K562 (cell line): ENCODE data around the gene RNF224. TPM values are rescaled to one million over a fixed set of nuclear protein-coding genes. Genes with fewer than 3 reads are reported as not detected.

Experiments
- ATAC-seq: fragments of 200-7000 bp; cut with Tn5 transposase; 3 replicates; pipeline ENCODE4 v1.9.1; 2020; ENCODE audit warnings: moderate library complexity
- BruUV-seq: library from RNA; stranded (reverse); fragments of 400-500 nt; replicated peaks from 2 replicates; lab custom pipeline; 2021; lab: Mats Ljungman, UMichigan
- CTCF ChIA-PET: fragments of 300-600 bp; formaldehyde crosslinking; extraction: SDS; loops from one replicate; lab custom pipeline; 2021; ENCODE audit warnings: low intra/inter-chr PET ratio; lab: Yijun Ruan, JAX
- POLR2A ChIA-PET: fragments of 300-600, 350-650 bp; sonication (Branson Sonifier 250); formaldehyde crosslinking; extraction: SDS; loops from one replicate; lab custom pipeline; 2021; ENCODE audit warnings: antibody characterized with exemption, inconsistent platforms; lab: Yijun Ruan, JAX
- DNase-seq, 4 experiments: peaks; one replicate each; pipeline versions ENCODE4 v3.0.0 to v3.0.0-alpha.2; 2011 to 2018; ENCODE audit warnings: low spot score in 3 of 4, mixed read lengths in 3 of 4; ENCODE audit errors: extremely low read depth in 1 of 4
- FAIRE-seq: peaks from 2 replicates; lab custom pipeline; 2011; peaks lifted over from hg19 to GRCh38; lab: Jason Lieb, UNC
- H2AFZ ChIP-seq: 2 replicates; pipeline ENCODE4 v1.6.0; 2011; ENCODE audit warnings: low read depth, low read length, control low read depth, inconsistent platforms
- H3K27ac ChIP-seq: fragments of 200-600 bp; 3 replicates; pipeline ENCODE4 v1.8.0; 2011; ENCODE audit warnings: low read depth, mild to moderate bottlenecking, control low read depth, inconsistent platforms, low read length, moderate library complexity, mixed read lengths; ENCODE audit errors: extremely low read depth
- H3K27me3 ChIP-seq, 2 experiments: fragments of 300-600 bp in 1 of 2; 2 replicates in 1 of 2; 3 replicates in 1 of 2; pipeline versions ENCODE4 v1.6.0 to v1.8.0; 2011; ENCODE audit warnings: inconsistent platforms in 2 of 2, low read length in 2 of 2, mild to moderate bottlenecking in 1 of 2, mixed read lengths in 1 of 2, moderate library complexity in 1 of 2; ENCODE audit not compliant: control insufficient read depth in 2 of 2, insufficient read depth in 2 of 2
- H3K36me3 ChIP-seq: fragments of 300-600 bp; 3 replicates; pipeline ENCODE4 v1.8.0; 2011; ENCODE audit warnings: mild to moderate bottlenecking, low read length, inconsistent platforms; ENCODE audit not compliant: control insufficient read depth, insufficient read depth
- H3K4me1 ChIP-seq, 2 experiments: fragments of 200-600 bp in 1 of 2; replicated peaks in 1 of 2; 2 replicates in 1 of 2; 3 replicates in 1 of 2; pipeline versions ENCODE4 v1.5.1 to v1.8.0; 2011; ENCODE audit warnings: inconsistent platforms in 2 of 2, low read length in 2 of 2, mild to moderate bottlenecking in 1 of 2, mixed read lengths in 1 of 2, moderate library complexity in 1 of 2; ENCODE audit not compliant: control insufficient read depth in 2 of 2, insufficient read depth in 2 of 2
- H3K4me2 ChIP-seq: 2 replicates; pipeline ENCODE4 v1.6.1; 2011; ENCODE audit warnings: low read length, control low read depth, inconsistent platforms, mixed read lengths; ENCODE audit not compliant: insufficient read depth
- H3K4me3 ChIP-seq: fragments of 200-600 bp; sonication (generic), shearing (Covaris generic); 2 replicates; pipeline ENCODE4 v1.5.1; 2016; ENCODE audit warnings: control low read depth, inconsistent platforms
- H3K79me2 ChIP-seq: fragments of 200-600 bp; 3 replicates; pipeline ENCODE4 v1.8.0; 2011; ENCODE audit warnings: low read length, inconsistent platforms; ENCODE audit not compliant: control insufficient read depth, insufficient read depth
- H3K9ac ChIP-seq, 2 experiments: 2 replicates each; pipeline versions ENCODE4 v1.6.0 to v1.6.1; 2011; ENCODE audit warnings: low read depth in 2 of 2, low read length in 2 of 2, control low read depth in 1 of 2, inconsistent platforms in 1 of 2, mild to moderate bottlenecking in 1 of 2, mixed read lengths in 1 of 2; ENCODE audit not compliant: insufficient read depth in 1 of 2
- H3K9me1 ChIP-seq: one replicate; pipeline ENCODE4 v1.6.0; 2011; ENCODE audit warnings: inconsistent platforms, mild to moderate bottlenecking, low read length, moderate library complexity; ENCODE audit not compliant: control insufficient read depth, insufficient read depth
- H3K9me3 ChIP-seq: replicated peaks from 2 replicates; pipeline ENCODE4 v1.5.1; 2011; ENCODE audit warnings: low read depth, low read length, inconsistent platforms; ENCODE audit not compliant: control insufficient read depth, insufficient read depth
- H4K20me1 ChIP-seq: replicated peaks from 2 replicates; pipeline ENCODE4 v1.6.1; 2011; ENCODE audit warnings: low read length, inconsistent platforms, mixed read lengths; ENCODE audit not compliant: control insufficient read depth, insufficient read depth
- MED1 ChIP-seq: sonication (generic); formaldehyde crosslinking; IDR thresholded peaks from 2 replicates; pipeline ENCODE4 v1.8.1; 2023; ENCODE audit warnings: missing genetic modification reagents, borderline replicate concordance
- NONO ChIP-seq, 2 experiments: fragments of 200-400 bp in 1 of 2; fragments of 450-650 bp in 1 of 2; formaldehyde crosslinking in 1 of 2; IDR thresholded peaks; 2 replicates each; pipeline ENCODE4 v1.6.1; 2017; ENCODE audit warnings: low read depth in 2 of 2, mild to moderate bottlenecking in 2 of 2, moderate library complexity in 2 of 2, low read length in 1 of 2
- POLR2G ChIP-seq: fragments of 200-400 bp; formaldehyde crosslinking; IDR thresholded peaks from 2 replicates; pipeline ENCODE4 v1.6.1; 2017; ENCODE audit warnings: low read depth, mild to moderate bottlenecking, antibody characterized with exemption, low read length, moderate library complexity
- RBFOX2 ChIP-seq: fragments of 200-400 bp; formaldehyde crosslinking; IDR thresholded peaks from 2 replicates; pipeline ENCODE4 v1.6.1; 2017; ENCODE audit warnings: low read depth, mild to moderate bottlenecking, low read length, moderate library complexity
- SETDB1 ChIP-seq: IDR thresholded peaks from one replicate; pipeline ENCODE4 v1.6.1; 2012; ENCODE audit warnings: low read length, control low read depth, inconsistent platforms
- TSC22D4 ChIP-seq: fragments of 450-650 bp; IDR thresholded peaks from 2 replicates; pipeline ENCODE4 v1.6.1; 2016; ENCODE audit warnings: missing genetic modification characterization, missing biosample characterization, control low read depth
- ZC3H4 ChIP-seq: sonication (generic); formaldehyde crosslinking; IDR thresholded peaks from 2 replicates; pipeline ENCODE4 v1.9.0; 2021; ENCODE audit warnings: missing genetic modification reagents, borderline replicate concordance
- ZNF764 ChIP-seq: fragments of 250-450 bp; sonication (Bioruptor Pico); IDR thresholded peaks from 2 replicates; pipeline ENCODE4 v1.4.0; 2020; ENCODE audit warnings: low read depth, mild to moderate bottlenecking, moderate library complexity
- WGBS: fragments of 100-300 bp; shearing (Covaris generic); methylation state at CpG from one replicate; pipeline ENCODE4 v1.1.6; 2016; ENCODE audit warnings: low coverage, mixed read lengths; ENCODE audit not compliant: insufficient coverage; ENCODE audit errors: missing lambda C conversion rate; 5-methylcytosine and 5-hydroxymethylcytosine counted together
- in situ Hi-C: fragments of 300-500 bp; cut with MboI; formaldehyde crosslinking; loops from 4 replicates; pipeline ENCODE4 v1.15.0; 2018; ENCODE audit warnings: inconsistent platforms, mixed read lengths
- intact Hi-C: fragments of 100-400 bp; cut with micrococcal nuclease; formaldehyde crosslinking; loops from 2 replicates; pipeline ENCODE4 v1.14.2; 2022
- polyA plus RNA-seq, 8 experiments: library from polyadenylated mRNA; depleted of rRNA in 4 of 8; stranded (reverse) in 5 of 8; unstranded in 3 of 8; fragments of >200 nt; fragmentation: Nextera tagmentation in 2 of 8; fragmentation: Illumina TruSeq in 1 of 8; extraction: Ambion mirVana in 2 of 8; extraction: Trizol in 1 of 8; gene quantifications; 2 replicates each; pipeline versions ENCODE4 v1.2.1 to v1.2.3, GENCODE V29; 2011 to 2014; ENCODE audit warnings: inconsistent platforms in 1 of 8, missing spikeins in 1 of 8
- total RNA-seq, 7 experiments: library from RNA; depleted of rRNA in 6 of 7; stranded (reverse); fragments of >200 nt in 6 of 7; fragmentation: Illumina TruSeq in 2 of 7; extraction: Trizol in 2 of 7; gene quantifications; 2 replicates each; pipeline versions ENCODE4 v1.2.1 to v1.2.3, GENCODE V29; 2011 to 2021; ENCODE audit warnings: low replicate concordance in 1 of 7
- TF ChIP-seq, protein P1 (sequence below): fragments of 450-650 bp; IDR thresholded peaks from 2 replicates; pipeline ENCODE4 v1.6.1; 2018; ENCODE audit not compliant: partially characterized antibody

Gene RNF224
- total and polyA plus RNA-seq, 9 of the 15 experiments (the other 6 are each of a cell fraction or from before 2014, with no cell fraction given) = not detected

DNA sequence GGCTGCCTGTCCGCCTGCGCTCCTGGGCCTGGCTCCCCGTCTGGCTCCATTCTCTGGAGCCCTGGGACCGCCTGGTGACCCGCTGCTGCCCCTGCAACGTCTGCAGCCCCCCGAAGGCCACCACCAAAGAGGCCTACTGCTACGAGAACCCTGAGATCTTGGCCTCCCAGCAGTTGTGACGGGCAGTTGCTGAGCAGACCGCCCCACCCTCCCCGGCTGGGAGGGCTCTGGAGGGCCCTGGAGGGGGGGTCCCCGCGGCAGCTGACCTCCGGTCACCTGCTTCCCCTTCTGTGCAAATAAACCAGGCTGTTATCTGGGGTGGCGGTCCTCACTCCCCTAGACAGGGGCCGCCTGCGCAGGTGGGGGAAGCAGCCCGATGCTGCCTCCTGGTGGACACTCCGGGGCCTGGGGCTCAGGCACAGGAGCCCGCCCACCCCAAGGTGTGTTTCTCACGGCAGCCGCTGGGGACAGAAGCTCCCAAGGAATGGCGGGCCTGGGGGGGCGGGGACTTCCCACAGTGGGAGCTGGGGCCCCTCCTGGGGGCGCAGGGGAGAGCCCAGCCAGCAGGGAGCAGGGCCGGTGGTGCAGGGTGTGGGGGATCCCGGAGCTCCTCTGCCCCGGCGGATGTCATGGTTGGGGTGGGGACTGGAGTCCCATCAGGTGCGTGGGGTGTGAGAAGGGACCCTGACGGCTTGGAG lies 9.1 kb downstream of the RNF224 start (continued):
- no peak; the same call in 1 of the 2 replicates for TF ChIP-seq ZNF764 (CRISPR knock-in tag)
- TF ChIP-seq, protein P1, sequence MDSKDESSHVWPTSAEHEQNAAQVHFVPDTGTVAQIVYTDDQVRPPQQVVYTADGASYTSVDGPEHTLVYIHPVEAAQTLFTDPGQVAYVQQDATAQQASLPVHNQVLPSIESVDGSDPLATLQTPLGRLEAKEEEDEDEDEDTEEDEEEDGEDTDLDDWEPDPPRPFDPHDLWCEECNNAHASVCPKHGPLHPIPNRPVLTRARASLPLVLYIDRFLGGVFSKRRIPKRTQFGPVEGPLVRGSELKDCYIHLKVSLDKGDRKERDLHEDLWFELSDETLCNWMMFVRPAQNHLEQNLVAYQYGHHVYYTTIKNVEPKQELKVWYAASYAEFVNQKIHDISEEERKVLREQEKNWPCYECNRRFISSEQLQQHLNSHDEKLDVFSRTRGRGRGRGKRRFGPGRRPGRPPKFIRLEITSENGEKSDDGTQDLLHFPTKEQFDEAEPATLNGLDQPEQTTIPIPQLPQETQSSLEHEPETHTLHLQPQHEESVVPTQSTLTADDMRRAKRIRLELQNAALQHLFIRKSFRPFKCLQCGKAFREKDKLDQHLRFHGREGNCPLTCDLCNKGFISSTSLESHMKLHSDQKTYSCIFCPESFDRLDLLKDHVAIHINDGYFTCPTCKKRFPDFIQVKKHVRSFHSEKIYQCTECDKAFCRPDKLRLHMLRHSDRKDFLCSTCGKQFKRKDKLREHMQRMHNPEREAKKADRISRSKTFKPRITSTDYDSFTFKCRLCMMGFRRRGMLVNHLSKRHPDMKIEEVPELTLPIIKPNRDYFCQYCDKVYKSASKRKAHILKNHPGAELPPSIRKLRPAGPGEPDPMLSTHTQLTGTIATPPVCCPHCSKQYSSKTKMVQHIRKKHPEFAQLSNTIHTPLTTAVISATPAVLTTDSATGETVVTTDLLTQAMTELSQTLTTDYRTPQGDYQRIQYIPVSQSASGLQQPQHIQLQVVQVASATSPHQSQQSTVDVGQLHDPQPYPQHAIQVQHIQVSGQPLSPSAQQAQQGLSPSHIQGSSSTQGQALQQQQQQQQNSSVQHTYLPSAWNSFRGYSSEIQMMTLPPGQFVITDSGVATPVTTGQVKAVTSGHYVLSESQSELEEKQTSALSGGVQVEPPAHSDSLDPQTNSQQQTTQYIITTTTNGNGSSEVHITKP = peak; percentile 52

DNA sequence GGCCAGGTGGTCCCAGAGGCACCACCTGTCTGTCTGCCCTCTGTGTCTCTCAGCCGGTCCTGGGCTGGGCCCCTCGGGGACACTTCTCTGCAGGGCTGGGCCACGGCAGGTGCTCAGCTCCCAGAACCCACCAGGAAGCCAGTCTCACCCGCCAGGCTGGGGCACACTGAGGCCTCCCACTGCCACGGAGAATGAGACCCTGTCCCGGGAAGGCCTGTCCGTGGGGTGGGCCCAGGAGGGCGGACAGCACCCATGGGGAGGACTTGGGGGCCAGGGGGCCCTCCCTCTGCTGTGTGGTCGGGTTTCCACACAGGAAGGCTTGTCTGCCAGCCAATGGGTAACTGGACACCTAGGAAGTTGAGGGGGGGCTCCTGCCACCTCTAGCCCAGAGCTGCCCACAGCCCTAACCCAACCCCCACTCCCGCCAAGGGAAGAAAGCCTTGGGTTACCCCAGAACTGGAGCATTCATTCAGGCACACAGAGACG lies 9.7 kb downstream of the RNF224 start:
- BruUV-seq = no TSS peak
- DNase-seq (no peak), FAIRE-seq (no peak), ATAC-seq (no peak)
- H3K4me2 ChIP-seq = no peak overlapping the region; the same call in 1 of the 2 replicates
- no peaks in the 10 kb centered on the region for H3K27me3 ChIP-seq
- peaks cover 5% of the 10 kb centered on the region for H3K9me1 ChIP-seq
- H3K79me2 ChIP-seq = peaks cover 35% of the 10 kb centered on the region
- H3K4me3 ChIP-seq = no peak overlapping the region
- TF ChIP-seq RBFOX2 = peak; percentile 30; the same call in 1 of the 2 replicates
- TF ChIP-seq TSC22D4 (tag) = no peak
- no peak for TF ChIP-seq NONO (IDR thresholded peaks at IDR 0.05; ENCODE audit: low read depth in 2 of 2, low read length in 1 of 2)
- TF ChIP-seq MED1 (CRISPR knock-in tag) = 0 out of 2 replicates have a peak, but pooled peaks have one; percentile 56
- TF ChIP-seq SETDB1 = no peak
- 0 out of 2 replicates have a peak, but pooled peaks have one; percentile 19 for TF ChIP-seq ZC3H4 (CRISPR knock-in tag)
- TF ChIP-seq POLR2G = peak; percentile 10
- H3K9ac ChIP-seq = peak overlapping the region; percentile 10 to 88; a peak in 3 of 4 replicates
- no peak overlapping the region for H2AFZ ChIP-seq
- H3K27ac ChIP-seq = no peak overlapping the region; the same call in 2 of the 3 replicates
- H3K4me1 ChIP-seq = peaks cover 16 to 91% of the 10 kb centered on the region in 2 experiments
- H3K36me3 ChIP-seq = peaks cover 8% of the 10 kb centered on the region; the same call in 1 of the 3 replicates
- H3K9me3 ChIP-seq = no peaks in the 10 kb centered on the region
- CTCF ChIA-PET = interaction anchor here (0.8 to 1.6 kb wide), 4 partner anchors 19 to 190 kb away, joined by 3 to 7 read pairs (median 4); partner anchors contain the start of genes NELFB and NPDC1
- intact Hi-C loops = no loop called here
- peaks cover 5% of the 10 kb centered on the region for H4K20me1 ChIP-seq
- POLR2A ChIA-PET = interaction anchor here (0.6 to 1.3 kb wide), 6 partner anchors 41 to 232 kb away, joined by 3 to 5 read pairs (median 4); partner anchors contain the start of gene TOR4A
- 47% methylated on average over 5 of the region's 11 CpGs for WGBS
- in situ Hi-C loops = loop anchor here (25.0 kb wide), 1 partner anchor 450 kb away; the partner anchor contains the start of genes CCDC183 and TMEM141
